Smooth muscle cell (in vitro differentiated cells): ENCODE measurements around the gene CELSR2. TPM values are rescaled to one million over a fixed set of nuclear protein-coding genes. Genes with fewer than 3 reads are reported as not detected.

Experiments
- DNase-seq: peaks from one replicate; lab custom pipeline; 2025; ENCODE audit not compliant: unreplicated experiment; lab: John Stamatoyannopoulos, UW
- H2AFZ ChIP-seq: fragments of 200-600 bp; sonication (generic); 2 replicates; pipeline ENCODE4 v1.6.0; 2016; ENCODE audit warnings: antibody characterized with exemption, low read depth, mild to moderate bottlenecking
- H3F3A ChIP-seq: fragments of 200-600 bp; sonication (generic); 2 replicates; pipeline ENCODE4 v1.6.0; 2017; ENCODE audit warnings: antibody characterized with exemption, low read depth
- H3K27ac ChIP-seq: fragments of 200-600 bp; sonication (generic); 2 replicates; pipeline ENCODE4 v1.5.1; 2016; ENCODE audit warnings: low read depth, mild to moderate bottlenecking
- H3K27me3 ChIP-seq: fragments of 200-600 bp; sonication (generic); 2 replicates; pipeline ENCODE4 v1.6.1; 2016; ENCODE audit warnings: low read depth, mild to moderate bottlenecking
- H3K36me3 ChIP-seq: fragments of 200-600 bp; sonication (generic); 2 replicates; pipeline ENCODE4 v1.5.1; 2016; ENCODE audit warnings: low read depth
- H3K4me1 ChIP-seq: fragments of 200-600 bp; sonication (generic); 2 replicates; pipeline ENCODE4 v1.5.1; 2016; ENCODE audit warnings: low read depth
- H3K4me2 ChIP-seq: fragments of 200-600 bp; sonication (generic); 2 replicates; pipeline ENCODE4 v1.6.0; 2016; ENCODE audit warnings: mild to moderate bottlenecking
- H3K4me3 ChIP-seq: fragments of 200-600 bp; sonication (generic); 2 replicates; pipeline ENCODE4 v1.5.1; 2016; ENCODE audit warnings: mild to moderate bottlenecking
- H3K79me2 ChIP-seq: fragments of 200-600 bp; sonication (generic); 2 replicates; pipeline ENCODE4 v1.6.0; 2016; ENCODE audit warnings: low read depth, mild to moderate bottlenecking
- H3K9ac ChIP-seq: fragments of 200-600 bp; sonication (generic); 2 replicates; pipeline ENCODE4 v1.6.0; 2016; ENCODE audit warnings: low read depth
- H3K9me3 ChIP-seq: fragments of 200-600 bp; sonication (generic); replicated peaks from 2 replicates; pipeline ENCODE4 v1.5.1; 2016; ENCODE audit warnings: low read depth
- H4K20me1 ChIP-seq: fragments of 200-600 bp; sonication (generic); 2 replicates; pipeline ENCODE4 v1.6.0; 2016; ENCODE audit warnings: low read depth
- WGBS: methylation state at CpG from one replicate; pipeline ENCODE4 v1.1.7; 2016; ENCODE audit warnings: low lambda C conversion rate; 5-methylcytosine and 5-hydroxymethylcytosine counted together
- polyA plus RNA-seq: library from polyadenylated mRNA; unstranded; fragments of >200 nt; fragmentation: Nextera tagmentation; extraction: Ambion mirVana; gene quantifications from 2 replicates; pipeline ENCODE4 v1.2.1, GENCODE V29; 2016
- total RNA-seq: library from RNA; depleted of rRNA; stranded (reverse); fragments of >200 nt; gene quantifications from 2 replicates; pipeline ENCODE4 v1.2.3, GENCODE V29; 2014
- TF ChIP-seq, protein P1 (sequence below): fragments of 200-600 bp; sonication (generic); IDR thresholded peaks from 2 replicates; pipeline ENCODE4 v1.5.1; 2017; ENCODE audit warnings: borderline replicate concordance, mild to moderate bottlenecking, antibody characterized with exemption; ENCODE audit not compliant: insufficient read depth, poor library complexity, severe bottlenecking

Gene CELSR2
- total and polyA plus RNA-seq, 2 experiments from 2014 or later: 1.8 to 3.6 TPM

- 96% methylated on average over 29 of the region's 29 CpGs for WGBS
- H3K4me1 ChIP-seq: no peaks in the 10 kb centered on the region
Measured at GRCh38 chr1:109268431-109269211, 19.3 kb downstream of the CELSR2 start.

GRCh38 chr1:109269212-109269980 lies 20.1 kb downstream of the CELSR2 start:
- Histone ChIP-seq H3K9me3 (no peaks in the 10 kb centered on the region), H4K20me1 (no peaks in the 10 kb centered on the region), H3K4me2 (no peak overlapping the region), H3K27me3 (no peaks in the 10 kb centered on the region), H3K4me3 (no peak overlapping the region), H3K4me1 (no peaks in the 10 kb centered on the region), H3K79me2 (no peaks in the 10 kb centered on the region), H3F3A (no peaks in the 10 kb centered on the region), H3K27ac (no peak overlapping the region), H3K9ac (no peak overlapping the region), H2AFZ (no peak overlapping the region), H3K36me3 (no peaks in the 10 kb centered on the region)
- DNase-seq: no peak
- TF ChIP-seq, protein P1, sequence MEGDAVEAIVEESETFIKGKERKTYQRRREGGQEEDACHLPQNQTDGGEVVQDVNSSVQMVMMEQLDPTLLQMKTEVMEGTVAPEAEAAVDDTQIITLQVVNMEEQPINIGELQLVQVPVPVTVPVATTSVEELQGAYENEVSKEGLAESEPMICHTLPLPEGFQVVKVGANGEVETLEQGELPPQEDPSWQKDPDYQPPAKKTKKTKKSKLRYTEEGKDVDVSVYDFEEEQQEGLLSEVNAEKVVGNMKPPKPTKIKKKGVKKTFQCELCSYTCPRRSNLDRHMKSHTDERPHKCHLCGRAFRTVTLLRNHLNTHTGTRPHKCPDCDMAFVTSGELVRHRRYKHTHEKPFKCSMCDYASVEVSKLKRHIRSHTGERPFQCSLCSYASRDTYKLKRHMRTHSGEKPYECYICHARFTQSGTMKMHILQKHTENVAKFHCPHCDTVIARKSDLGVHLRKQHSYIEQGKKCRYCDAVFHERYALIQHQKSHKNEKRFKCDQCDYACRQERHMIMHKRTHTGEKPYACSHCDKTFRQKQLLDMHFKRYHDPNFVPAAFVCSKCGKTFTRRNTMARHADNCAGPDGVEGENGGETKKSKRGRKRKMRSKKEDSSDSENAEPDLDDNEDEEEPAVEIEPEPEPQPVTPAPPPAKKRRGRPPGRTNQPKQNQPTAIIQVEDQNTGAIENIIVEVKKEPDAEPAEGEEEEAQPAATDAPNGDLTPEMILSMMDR: no peak
- WGBS: 96% methylated on average over 31 of the region's 33 CpGs

More at GRCh38 chr1:109268431-109269211, 19.3 kb downstream of the CELSR2 start:
- H4K20me1 ChIP-seq: no peaks in the 10 kb centered on the region
- H3K9ac ChIP-seq: no peak overlapping the region
- H3K4me3 ChIP-seq: no peak overlapping the region
- H3F3A ChIP-seq: no peaks in the 10 kb centered on the region
- TF ChIP-seq, protein P1: no peak
- H3K9me3 ChIP-seq: no peaks in the 10 kb centered on the region
- H3K36me3 ChIP-seq: no peaks in the 10 kb centered on the region
- no peak overlapping the region for H2AFZ ChIP-seq
- no peaks in the 10 kb centered on the region for H3K27me3 ChIP-seq
- H3K4me2 ChIP-seq: no peak overlapping the region
- DNase-seq: no peak
- H3K27ac ChIP-seq: no peak overlapping the region
- no peaks in the 10 kb centered on the region for H3K79me2 ChIP-seq

DNA sequence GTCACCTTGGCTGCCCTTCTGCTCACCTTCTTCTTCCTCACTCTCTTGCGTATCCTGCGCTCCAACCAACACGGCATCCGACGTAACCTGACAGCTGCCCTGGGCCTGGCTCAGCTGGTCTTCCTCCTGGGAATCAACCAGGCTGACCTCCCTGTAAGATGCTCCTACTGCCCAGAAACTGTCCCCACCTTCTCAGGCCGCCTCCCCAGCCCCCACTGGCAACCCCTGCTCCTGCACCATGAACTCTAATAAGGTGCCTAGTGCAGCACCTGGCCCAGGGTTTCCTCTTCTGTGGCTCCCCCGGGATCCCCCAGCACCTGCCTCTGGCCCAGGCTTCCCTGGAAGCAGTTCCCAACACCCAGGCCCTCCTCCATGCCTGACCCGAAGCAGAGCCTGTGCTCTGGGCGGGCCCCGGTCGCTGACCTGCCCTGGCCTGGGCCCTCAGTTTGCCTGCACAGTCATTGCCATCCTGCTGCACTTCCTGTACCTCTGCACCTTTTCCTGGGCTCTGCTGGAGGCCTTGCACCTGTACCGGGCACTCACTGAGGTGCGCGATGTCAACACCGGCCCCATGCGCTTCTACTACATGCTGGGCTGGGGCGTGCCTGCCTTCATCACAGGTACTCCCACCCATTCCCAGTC lies 20.8 kb downstream of the CELSR2 start:
- no peaks in the 10 kb centered on the region for H3K79me2 ChIP-seq
- no peaks in the 10 kb centered on the region for H4K20me1 ChIP-seq
- H3K27me3 ChIP-seq: no peaks in the 10 kb centered on the region
- no peaks in the 10 kb centered on the region for H3K9me3 ChIP-seq
- H3K27ac ChIP-seq: no peak overlapping the region
- no peak for DNase-seq
- H3K9ac ChIP-seq: no peak overlapping the region
- peaks cover 3% of the 10 kb centered on the region for H3K4me1 ChIP-seq
- WGBS: 93% methylated on average over 17 of the region's 17 CpGs
- no peak overlapping the region for H2AFZ ChIP-seq
- no peaks in the 10 kb centered on the region for H3K36me3 ChIP-seq
- H3K4me3 ChIP-seq: no peak overlapping the region
- H3K4me2 ChIP-seq: no peak overlapping the region
- TF ChIP-seq, protein P1: no peak
- peaks cover 2% of the 10 kb centered on the region for H3F3A ChIP-seq
